ENCODE measurements around the gene GRIK4. TPM values are rescaled to one million over a fixed set of nuclear protein-coding genes. Genes with fewer than 3 reads are reported as not detected.

GRIK4 gene
- polyA plus RNA-seq, 1 donor from 2014 or later = 3.4 TPM

DNA sequence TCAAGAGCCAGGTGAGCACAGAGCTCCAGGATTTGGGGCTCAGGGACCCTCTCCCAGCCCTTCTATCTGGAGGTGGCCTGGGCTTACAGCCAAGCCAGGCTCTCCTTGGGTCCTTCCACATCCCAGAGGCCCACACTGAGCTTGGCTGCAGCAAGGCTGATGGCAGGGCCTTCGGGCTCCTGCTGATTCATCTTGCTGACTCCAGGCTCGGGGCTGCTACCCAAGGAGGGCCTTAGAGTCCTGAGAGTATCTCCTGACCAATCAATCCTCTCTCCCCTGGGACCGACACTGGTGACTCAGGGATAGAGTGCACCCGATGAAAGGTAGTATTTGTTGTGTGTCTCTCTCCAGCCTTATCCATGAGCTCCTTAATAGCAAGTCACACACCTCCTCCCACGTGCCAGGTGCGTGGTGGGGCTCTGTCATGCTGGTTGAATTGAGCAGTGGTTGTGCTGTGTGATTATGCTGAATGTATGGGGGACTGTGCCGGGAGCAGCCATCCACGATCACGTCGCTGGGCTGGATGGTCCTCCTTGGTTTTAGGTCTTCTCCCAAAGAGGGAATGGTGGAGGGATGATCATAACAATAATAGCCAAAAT lies 62.3 kb downstream of the GRIK4 start:
- TF ChIP-seq EZH2 (IDR thresholded peaks at IDR 0.05; ENCODE audit: borderline replicate concordance, insufficient read depth, low read length, poor library complexity, severe bottlenecking) (no peak), SMC3 (conservative IDR thresholded peaks at IDR 0.05; ENCODE audit: poor library complexity) (no peak), POLR2AphosphoS5 (IDR thresholded peaks at IDR 0.05) (no peak), EP300 (conservative IDR thresholded peaks at IDR 0.05; ENCODE audit: poor library complexity, severe bottlenecking) (no peak), MXI1 (conservative IDR thresholded peaks at IDR 0.05; ENCODE audit: poor library complexity, severe bottlenecking) (no peak), TAF1 (IDR thresholded peaks at IDR 0.05; ENCODE audit: low read depth) (no peak), RAD21 (conservative IDR thresholded peaks at IDR 0.05) (no peak)
- TF ChIP-seq, protein P1, sequence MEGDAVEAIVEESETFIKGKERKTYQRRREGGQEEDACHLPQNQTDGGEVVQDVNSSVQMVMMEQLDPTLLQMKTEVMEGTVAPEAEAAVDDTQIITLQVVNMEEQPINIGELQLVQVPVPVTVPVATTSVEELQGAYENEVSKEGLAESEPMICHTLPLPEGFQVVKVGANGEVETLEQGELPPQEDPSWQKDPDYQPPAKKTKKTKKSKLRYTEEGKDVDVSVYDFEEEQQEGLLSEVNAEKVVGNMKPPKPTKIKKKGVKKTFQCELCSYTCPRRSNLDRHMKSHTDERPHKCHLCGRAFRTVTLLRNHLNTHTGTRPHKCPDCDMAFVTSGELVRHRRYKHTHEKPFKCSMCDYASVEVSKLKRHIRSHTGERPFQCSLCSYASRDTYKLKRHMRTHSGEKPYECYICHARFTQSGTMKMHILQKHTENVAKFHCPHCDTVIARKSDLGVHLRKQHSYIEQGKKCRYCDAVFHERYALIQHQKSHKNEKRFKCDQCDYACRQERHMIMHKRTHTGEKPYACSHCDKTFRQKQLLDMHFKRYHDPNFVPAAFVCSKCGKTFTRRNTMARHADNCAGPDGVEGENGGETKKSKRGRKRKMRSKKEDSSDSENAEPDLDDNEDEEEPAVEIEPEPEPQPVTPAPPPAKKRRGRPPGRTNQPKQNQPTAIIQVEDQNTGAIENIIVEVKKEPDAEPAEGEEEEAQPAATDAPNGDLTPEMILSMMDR (IDR thresholded peaks at IDR 0.05; ENCODE audit: poor library complexity, severe bottlenecking) = no peak
- TF ChIP-seq, protein P2, sequence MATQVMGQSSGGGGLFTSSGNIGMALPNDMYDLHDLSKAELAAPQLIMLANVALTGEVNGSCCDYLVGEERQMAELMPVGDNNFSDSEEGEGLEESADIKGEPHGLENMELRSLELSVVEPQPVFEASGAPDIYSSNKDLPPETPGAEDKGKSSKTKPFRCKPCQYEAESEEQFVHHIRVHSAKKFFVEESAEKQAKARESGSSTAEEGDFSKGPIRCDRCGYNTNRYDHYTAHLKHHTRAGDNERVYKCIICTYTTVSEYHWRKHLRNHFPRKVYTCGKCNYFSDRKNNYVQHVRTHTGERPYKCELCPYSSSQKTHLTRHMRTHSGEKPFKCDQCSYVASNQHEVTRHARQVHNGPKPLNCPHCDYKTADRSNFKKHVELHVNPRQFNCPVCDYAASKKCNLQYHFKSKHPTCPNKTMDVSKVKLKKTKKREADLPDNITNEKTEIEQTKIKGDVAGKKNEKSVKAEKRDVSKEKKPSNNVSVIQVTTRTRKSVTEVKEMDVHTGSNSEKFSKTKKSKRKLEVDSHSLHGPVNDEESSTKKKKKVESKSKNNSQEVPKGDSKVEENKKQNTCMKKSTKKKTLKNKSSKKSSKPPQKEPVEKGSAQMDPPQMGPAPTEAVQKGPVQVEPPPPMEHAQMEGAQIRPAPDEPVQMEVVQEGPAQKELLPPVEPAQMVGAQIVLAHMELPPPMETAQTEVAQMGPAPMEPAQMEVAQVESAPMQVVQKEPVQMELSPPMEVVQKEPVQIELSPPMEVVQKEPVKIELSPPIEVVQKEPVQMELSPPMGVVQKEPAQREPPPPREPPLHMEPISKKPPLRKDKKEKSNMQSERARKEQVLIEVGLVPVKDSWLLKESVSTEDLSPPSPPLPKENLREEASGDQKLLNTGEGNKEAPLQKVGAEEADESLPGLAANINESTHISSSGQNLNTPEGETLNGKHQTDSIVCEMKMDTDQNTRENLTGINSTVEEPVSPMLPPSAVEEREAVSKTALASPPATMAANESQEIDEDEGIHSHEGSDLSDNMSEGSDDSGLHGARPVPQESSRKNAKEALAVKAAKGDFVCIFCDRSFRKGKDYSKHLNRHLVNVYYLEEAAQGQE (IDR thresholded peaks at IDR 0.05; ENCODE audit: borderline replicate concordance) = no peak
- no peak overlapping the region for H3K9ac ChIP-seq (ENCODE audit: low read length)
- no peaks in the 10 kb centered on the region for H3K27me3 ChIP-seq (ENCODE audit: insufficient read depth, low read depth, low read length)
- no peaks in the 10 kb centered on the region for H3K79me2 ChIP-seq (replicated peaks; ENCODE audit: insufficient read depth, low read length)
- no peak overlapping the region for H3K4me3 ChIP-seq (ENCODE audit: low read length)
- H3F3A ChIP-seq (ENCODE audit: insufficient read depth, low read length, poor library complexity, severe bottlenecking) = no peaks in the 10 kb centered on the region
- H4K20me1 ChIP-seq (ENCODE audit: insufficient read depth) = no peaks in the 10 kb centered on the region
- no peaks in the 10 kb centered on the region for H3K9me3 ChIP-seq (ENCODE audit: low read length)
- H3K36me3 ChIP-seq (ENCODE audit: insufficient read depth, low read length) = no peaks in the 10 kb centered on the region
- H2AFZ ChIP-seq (ENCODE audit: low read depth, low read length) = no peak overlapping the region
- H3K4me2 ChIP-seq (ENCODE audit: low read length) = no peak overlapping the region
- H3K9me2 ChIP-seq (ENCODE audit: insufficient read depth, low read length) = no peaks in the 10 kb centered on the region
- H3K27ac ChIP-seq (ENCODE audit: low read length) = no peak overlapping the region

DNA sequence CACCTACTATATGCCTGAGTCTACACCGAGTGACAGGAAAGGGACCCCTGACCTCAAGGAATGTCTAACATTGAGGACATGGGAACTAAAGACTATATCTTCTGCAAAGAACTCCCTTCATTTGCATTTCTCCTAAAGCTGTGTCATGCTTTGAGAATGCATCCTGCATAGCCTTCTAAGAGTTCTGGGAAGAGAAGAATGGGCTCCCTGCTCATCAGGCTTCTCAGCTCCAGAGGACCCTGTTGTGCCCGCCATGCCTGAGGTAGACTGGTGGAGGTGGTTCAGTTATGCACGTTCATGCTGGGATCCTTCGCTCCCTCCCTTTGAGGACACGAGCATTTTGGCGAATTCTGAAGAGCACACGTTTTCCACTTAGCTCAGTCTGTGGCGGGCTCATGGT lies 63.3 kb downstream of the GRIK4 start:
- H3K4me3 ChIP-seq (ENCODE audit: low read length) = no peak overlapping the region
- no peak overlapping the region for H3K27ac ChIP-seq (ENCODE audit: low read length)
- no peak overlapping the region for H3K4me2 ChIP-seq (ENCODE audit: low read length)
- TF ChIP-seq EZH2 (IDR thresholded peaks at IDR 0.05; ENCODE audit: borderline replicate concordance, insufficient read depth, low read length, poor library complexity, severe bottlenecking) = no peak
- TF ChIP-seq POLR2AphosphoS5 (IDR thresholded peaks at IDR 0.05) = no peak
- no peak for TF ChIP-seq MXI1 (conservative IDR thresholded peaks at IDR 0.05; ENCODE audit: poor library complexity, severe bottlenecking)
- TF ChIP-seq, protein P2 (IDR thresholded peaks at IDR 0.05; ENCODE audit: borderline replicate concordance) = no peak
- no peak for TF ChIP-seq TAF1 (IDR thresholded peaks at IDR 0.05; ENCODE audit: low read depth)
- no peak for TF ChIP-seq RAD21 (conservative IDR thresholded peaks at IDR 0.05)
- TF ChIP-seq, protein P1 (IDR thresholded peaks at IDR 0.05; ENCODE audit: poor library complexity, severe bottlenecking) = no peak
- no peak for TF ChIP-seq SMC3 (conservative IDR thresholded peaks at IDR 0.05; ENCODE audit: poor library complexity)
- no peak for TF ChIP-seq EP300 (conservative IDR thresholded peaks at IDR 0.05; ENCODE audit: poor library complexity, severe bottlenecking)
- no peaks in the 10 kb centered on the region for H3K36me3 ChIP-seq (ENCODE audit: insufficient read depth, low read length)
- no peaks in the 10 kb centered on the region for H3K9me3 ChIP-seq (ENCODE audit: low read length)
- H3F3A ChIP-seq (ENCODE audit: insufficient read depth, low read length, poor library complexity, severe bottlenecking) = no peaks in the 10 kb centered on the region
- H4K20me1 ChIP-seq (ENCODE audit: insufficient read depth) = no peaks in the 10 kb centered on the region
- no peak overlapping the region for H3K9ac ChIP-seq (ENCODE audit: low read length)
- H3K79me2 ChIP-seq (replicated peaks; ENCODE audit: insufficient read depth, low read length) = no peaks in the 10 kb centered on the region
- H2AFZ ChIP-seq (ENCODE audit: low read depth, low read length) = no peak overlapping the region
- no peaks in the 10 kb centered on the region for H3K27me3 ChIP-seq (ENCODE audit: insufficient read depth, low read depth, low read length)
- H3K9me2 ChIP-seq (ENCODE audit: insufficient read depth, low read length) = no peaks in the 10 kb centered on the region

Measured in neural cell (in vitro differentiated cells).